CD4-positive, alpha-beta T cell treated with Interleukin-15 for 1 hour (primary cell): ENCODE results near the gene CRYGN.

Source experiments
- DNase-seq: peaks from one replicate; pipeline ENCODE4 v3.0.0-alpha.2; 2020

The CRYGN gene

GRCh38 chr7:151389096-151389767 lies 50.7 kb downstream of the CRYGN start:
- peak; percentile 5 for DNase-seq

- DNase-seq, result peak; percentile 10
These were observed 51.5 kb downstream of the CRYGN start for GRCh38 chr7:151388430-151388829.

GRCh38 chr7:151388007-151388297 lies 52.0 kb downstream of the CRYGN start:
- DNase-seq, result peak; percentile 9

- DNase-seq, result peak; percentile 9
These were observed 52.6 kb downstream of the CRYGN start for GRCh38 chr7:151387161-151388006.

GRCh38 chr7:151386301-151387160 lies 53.4 kb downstream of the CRYGN start:
- peak; percentile 15 for DNase-seq

GRCh38 chr7:151385626-151386300 lies 54.2 kb downstream of the CRYGN start:
- peak; percentile 10 for DNase-seq

- peak; percentile 14 for DNase-seq
These were observed 54.9 kb downstream of the CRYGN start for GRCh38 chr7:151384776-151385625.

GRCh38 chr7:151384352-151384697 lies 55.6 kb downstream of the CRYGN start:
- no peak for DNase-seq

- DNase-seq, result no peak
These were observed 56.1 kb downstream of the CRYGN start for GRCh38 chr7:151383638-151384351.

- peak; percentile 66 for DNase-seq
These were observed 57.7 kb downstream of the CRYGN start for GRCh38 chr7:151382079-151382885.

- DNase-seq, result peak; percentile 81
These were observed 58.4 kb downstream of the CRYGN start for GRCh38 chr7:151381348-151382078.

- DNase-seq, result peak; percentile 35
These were observed 58.9 kb downstream of the CRYGN start for GRCh38 chr7:151381098-151381347.

- no peak for DNase-seq
These were observed 59.5 kb downstream of the CRYGN start for GRCh38 chr7:151380199-151381097.

GRCh38 chr7:151379534-151380198 lies 60.3 kb downstream of the CRYGN start:
- no peak for DNase-seq

- DNase-seq, result no peak
These were observed 60.8 kb downstream of the CRYGN start for GRCh38 chr7:151379193-151379520.
